ENCODE results near the gene DHX58.
"Not testable (repeated sequence)": the region's sequence is repeated elsewhere in the genome, so short reads cannot be mapped to it uniquely, and the experiment has no call there.

DHX58 gene

DNA sequence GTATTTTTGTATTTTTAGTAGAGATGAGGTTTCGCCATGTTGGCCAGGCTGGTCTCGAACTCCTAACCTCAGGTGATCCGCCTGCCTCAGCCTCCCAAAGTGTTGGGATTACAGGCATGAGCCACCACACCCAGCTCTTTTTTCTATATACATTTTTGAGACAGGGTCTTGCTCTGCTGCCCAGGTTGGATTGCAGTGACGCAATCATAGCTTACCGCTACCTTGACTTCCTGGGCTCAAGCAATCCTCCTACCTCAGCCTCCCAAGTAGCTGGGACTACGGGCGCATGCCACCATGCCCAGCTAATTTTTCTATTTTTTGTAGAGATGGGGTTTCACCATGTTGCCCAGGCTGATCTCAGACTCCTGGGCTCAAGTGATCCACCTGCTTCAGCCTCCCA lies 28.2 kb upstream of the DHX58 start:
- not testable (repeated sequence) for H3K9me3 ChIP-seq (ENCODE audit: control insufficient read depth, low read length); H3K4me3 ChIP-seq (ENCODE audit: insufficient read depth, low read depth, low read length); H3K27ac ChIP-seq (ENCODE audit: insufficient read depth, low read depth, low read length, poor library complexity, severe bottlenecking); H3K27me3 ChIP-seq (ENCODE audit: control insufficient read depth, insufficient read depth, low read length, poor library complexity, severe bottlenecking); H3K36me3 ChIP-seq (ENCODE audit: control insufficient read depth, insufficient read depth, low read length)
- WGBS, 2 experiments: 89 to 91% methylated on average over 7 of the region's 7 CpGs
- H3K4me1 ChIP-seq (ENCODE audit: control insufficient read depth, insufficient read depth, low read length): peaks cover 21% of the 10 kb centered on the region

- WGBS, 2 experiments: 86 to 90% methylated on average over 7 of the region's 7 CpGs
- Histone ChIP-seq H3K4me3 (ENCODE audit: insufficient read depth, low read depth, low read length) (no peak overlapping the region), H3K27me3 (ENCODE audit: control insufficient read depth, insufficient read depth, low read length, poor library complexity, severe bottlenecking) (no peaks in the 10 kb centered on the region), H3K4me1 (ENCODE audit: control insufficient read depth, insufficient read depth, low read length) (peaks cover 21% of the 10 kb centered on the region), H3K36me3 (ENCODE audit: control insufficient read depth, insufficient read depth, low read length) (no peaks in the 10 kb centered on the region), H3K27ac (ENCODE audit: insufficient read depth, low read depth, low read length, poor library complexity, severe bottlenecking) (no peak overlapping the region), H3K9me3 (ENCODE audit: control insufficient read depth, low read length) (no peaks in the 10 kb centered on the region)
These were observed 26.4 kb upstream of the DHX58 start for GRCh38 chr17:42138749-42139492.

DNA sequence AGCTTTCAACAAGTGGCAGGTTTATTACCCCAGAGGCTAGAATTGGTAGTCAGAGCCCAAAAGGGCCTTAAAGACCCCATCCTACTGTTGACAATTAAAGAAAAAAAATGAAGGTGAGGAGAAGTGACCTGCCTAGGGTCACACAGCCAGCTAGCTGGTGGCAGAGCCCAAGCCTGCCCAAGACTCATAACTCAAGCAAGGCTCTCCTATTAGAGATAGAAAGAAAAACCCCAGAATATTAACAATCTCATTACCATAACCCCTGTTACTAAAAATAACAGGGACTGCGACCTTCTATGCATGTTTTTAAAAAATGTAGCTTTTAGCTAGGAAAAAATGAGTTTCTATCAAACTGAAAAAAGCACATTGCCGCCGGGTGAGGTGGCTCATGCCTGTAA lies 24.1 kb upstream of the DHX58 start:
- Histone ChIP-seq H3K27me3 (ENCODE audit: control insufficient read depth, insufficient read depth, low read length, poor library complexity, severe bottlenecking) (no peaks in the 10 kb centered on the region), H3K4me3 (ENCODE audit: insufficient read depth, low read depth, low read length) (no peak overlapping the region), H3K4me1 (ENCODE audit: control insufficient read depth, insufficient read depth, low read length) (peaks cover 11% of the 10 kb centered on the region), H3K36me3 (ENCODE audit: control insufficient read depth, insufficient read depth, low read length) (no peaks in the 10 kb centered on the region), H3K9me3 (ENCODE audit: control insufficient read depth, low read length) (no peaks in the 10 kb centered on the region), H3K27ac (ENCODE audit: insufficient read depth, low read depth, low read length, poor library complexity, severe bottlenecking) (no peak overlapping the region)
- WGBS, 2 experiments: 95 to 97% methylated on average over 3 of the region's 3 CpGs

DNA sequence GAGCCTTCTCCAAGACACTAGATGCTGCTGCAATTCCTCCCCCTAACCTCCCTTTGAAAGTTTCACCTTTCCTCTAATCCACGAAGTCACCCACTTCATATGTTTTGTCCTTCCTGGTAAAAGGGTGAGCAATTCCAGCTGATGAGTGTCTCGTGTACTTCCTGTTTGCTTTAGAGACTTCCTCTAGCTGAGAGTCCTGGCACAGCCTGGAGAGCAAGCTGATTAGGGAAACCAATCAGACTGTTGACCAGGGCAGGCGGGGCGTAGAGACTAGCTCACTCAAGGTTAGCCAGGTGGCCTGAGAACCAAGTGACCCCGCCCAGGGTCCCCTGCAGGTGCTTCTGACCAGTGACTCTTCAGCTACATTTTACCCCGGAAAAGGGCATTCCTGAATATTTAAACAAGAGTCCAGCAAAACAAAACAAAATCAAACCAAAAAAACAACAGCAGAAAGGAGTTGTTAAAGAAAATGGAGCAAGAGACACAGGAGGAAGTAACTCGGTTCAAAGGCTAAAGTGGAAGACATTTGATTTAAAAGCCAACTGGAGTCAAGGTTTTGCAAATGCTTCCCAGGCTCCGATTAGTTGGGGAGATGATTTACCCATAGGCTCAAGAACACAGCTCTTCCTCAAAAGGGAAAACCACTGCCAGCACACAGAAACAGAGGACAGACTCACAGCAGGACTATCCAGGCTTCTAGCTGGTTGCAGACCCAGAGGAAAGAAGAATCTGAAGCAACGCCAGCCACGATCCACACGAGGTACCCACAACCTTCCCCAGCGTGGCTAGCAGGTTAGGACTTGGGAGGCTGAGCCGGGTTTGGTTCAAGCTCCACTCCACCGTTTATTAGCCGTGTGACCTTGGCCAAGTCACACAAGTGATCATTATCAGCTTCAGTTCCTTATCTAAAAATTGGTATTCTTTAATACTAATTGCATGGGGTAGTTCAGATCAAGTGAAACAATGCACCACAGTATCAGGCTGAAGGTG lies 23.4 kb upstream of the DHX58 start:
- Histone ChIP-seq H3K27ac (ENCODE audit: insufficient read depth, low read depth, low read length, poor library complexity, severe bottlenecking) (no peak overlapping the region), H3K9me3 (ENCODE audit: control insufficient read depth, low read length) (no peaks in the 10 kb centered on the region), H3K36me3 (ENCODE audit: control insufficient read depth, insufficient read depth, low read length) (no peaks in the 10 kb centered on the region), H3K4me3 (ENCODE audit: insufficient read depth, low read depth, low read length) (no peak overlapping the region), H3K27me3 (ENCODE audit: control insufficient read depth, insufficient read depth, low read length, poor library complexity, severe bottlenecking) (no peaks in the 10 kb centered on the region), H3K4me1 (ENCODE audit: control insufficient read depth, insufficient read depth, low read length) (peaks cover 10% of the 10 kb centered on the region)
- 89 to 90% methylated on average over 15 of the region's 15 CpGs for WGBS, 2 experiments

- 94 to 95% methylated on average over 6 of the region's 6 CpGs for WGBS, 2 experiments
- Histone ChIP-seq H3K27ac (ENCODE audit: insufficient read depth, low read depth, low read length, poor library complexity, severe bottlenecking) (no peak overlapping the region), H3K9me3 (ENCODE audit: control insufficient read depth, low read length) (no peaks in the 10 kb centered on the region), H3K4me1 (ENCODE audit: control insufficient read depth, insufficient read depth, low read length) (peaks cover 14% of the 10 kb centered on the region), H3K4me3 (ENCODE audit: insufficient read depth, low read depth, low read length) (no peak overlapping the region), H3K27me3 (ENCODE audit: control insufficient read depth, insufficient read depth, low read length, poor library complexity, severe bottlenecking) (no peaks in the 10 kb centered on the region), H3K36me3 (ENCODE audit: control insufficient read depth, insufficient read depth, low read length) (no peaks in the 10 kb centered on the region)
These were observed 22.6 kb upstream of the DHX58 start for GRCh38 chr17:42135151-42135550.

- Histone ChIP-seq H3K4me1 (ENCODE audit: control insufficient read depth, insufficient read depth, low read length) (peaks cover 7% of the 10 kb centered on the region), H3K27me3 (ENCODE audit: control insufficient read depth, insufficient read depth, low read length, poor library complexity, severe bottlenecking) (no peaks in the 10 kb centered on the region), H3K27ac (ENCODE audit: insufficient read depth, low read depth, low read length, poor library complexity, severe bottlenecking) (no peak overlapping the region), H3K4me3 (ENCODE audit: insufficient read depth, low read depth, low read length) (no peak overlapping the region), H3K36me3 (ENCODE audit: control insufficient read depth, insufficient read depth, low read length) (no peaks in the 10 kb centered on the region), H3K9me3 (ENCODE audit: control insufficient read depth, low read length) (no peaks in the 10 kb centered on the region)
- 92 to 93% methylated on average over 4 of the region's 4 CpGs for WGBS, 2 experiments
These were observed 21.0 kb upstream of the DHX58 start for GRCh38 chr17:42133461-42134041.

- Histone ChIP-seq H3K9me3 (ENCODE audit: control insufficient read depth, low read length) (no peaks in the 10 kb centered on the region), H3K4me1 (ENCODE audit: control insufficient read depth, insufficient read depth, low read length) (peaks cover 7% of the 10 kb centered on the region), H3K27ac (ENCODE audit: insufficient read depth, low read depth, low read length, poor library complexity, severe bottlenecking) (no peak overlapping the region), H3K27me3 (ENCODE audit: control insufficient read depth, insufficient read depth, low read length, poor library complexity, severe bottlenecking) (no peaks in the 10 kb centered on the region), H3K4me3 (ENCODE audit: insufficient read depth, low read depth, low read length) (no peak overlapping the region), H3K36me3 (ENCODE audit: control insufficient read depth, insufficient read depth, low read length) (peaks cover 3% of the 10 kb centered on the region)
- WGBS, 2 experiments: 84 to 92% methylated on average over 3 of the region's 3 CpGs
These were observed 20.4 kb upstream of the DHX58 start for GRCh38 chr17:42132941-42133340.

GRCh38 chr17:42131981-42132432 lies 19.5 kb upstream of the DHX58 start:
- H3K4me3 ChIP-seq (ENCODE audit: insufficient read depth, low read depth, low read length): no peak overlapping the region
- H3K9me3 ChIP-seq (ENCODE audit: control insufficient read depth, low read length): no peaks in the 10 kb centered on the region
- H3K36me3 ChIP-seq (ENCODE audit: control insufficient read depth, insufficient read depth, low read length): peaks cover 7% of the 10 kb centered on the region
- no peak overlapping the region for H3K27ac ChIP-seq (ENCODE audit: insufficient read depth, low read depth, low read length, poor library complexity, severe bottlenecking)
- 92 to 93% methylated on average over 3 to 4 of the region's 4 CpGs for WGBS, 2 experiments
- H3K27me3 ChIP-seq (ENCODE audit: control insufficient read depth, insufficient read depth, low read length, poor library complexity, severe bottlenecking): no peaks in the 10 kb centered on the region
- H3K4me1 ChIP-seq (ENCODE audit: control insufficient read depth, insufficient read depth, low read length): peaks cover 7% of the 10 kb centered on the region

DNA sequence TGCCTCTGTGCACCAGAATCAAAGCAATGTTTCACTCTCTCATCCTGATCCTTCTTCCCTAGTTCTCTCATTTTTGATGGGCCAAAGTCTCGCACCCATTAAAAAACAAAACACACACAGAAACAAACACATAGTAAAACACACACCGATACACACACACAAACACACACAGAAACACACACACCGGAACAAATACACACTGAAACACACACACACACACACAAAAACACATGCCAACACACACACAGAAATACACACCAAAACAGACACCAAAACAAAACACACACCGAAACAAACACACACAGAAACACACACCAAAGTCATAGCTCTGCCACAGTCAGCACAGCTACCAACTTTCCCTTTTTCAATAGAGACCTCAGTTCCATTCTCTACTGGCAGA lies 18.7 kb upstream of the DHX58 start:
- WGBS, 2 experiments: 84 to 95% methylated on average over 4 of the region's 4 CpGs
- H3K36me3 ChIP-seq (ENCODE audit: control insufficient read depth, insufficient read depth, low read length): peaks cover 7% of the 10 kb centered on the region
- no peaks in the 10 kb centered on the region for H3K27me3 ChIP-seq (ENCODE audit: control insufficient read depth, insufficient read depth, low read length, poor library complexity, severe bottlenecking)
- H3K4me1 ChIP-seq (ENCODE audit: control insufficient read depth, insufficient read depth, low read length): peaks cover 7% of the 10 kb centered on the region
- no peaks in the 10 kb centered on the region for H3K9me3 ChIP-seq (ENCODE audit: control insufficient read depth, low read length)
- no peak overlapping the region for H3K4me3 ChIP-seq (ENCODE audit: insufficient read depth, low read depth, low read length)
- H3K27ac ChIP-seq (ENCODE audit: insufficient read depth, low read depth, low read length, poor library complexity, severe bottlenecking): no peak overlapping the region
